ENCODE results near the gene LPAR3.

GRCh38 chr1:84773933-84774497 is 119.0 kb downstream of the LPAR3 start:
- TF ChIP-seq CTCF (IDR thresholded peaks at IDR 0.05) (no peak), POLR2A (IDR thresholded peaks at IDR 0.05) (no peak)
